Cardiac fibroblast (primary cell): ENCODE measurements around the gene DNAH1.

Source experiments
- DNase-seq, 2 donors: peaks; one replicate each; pipeline versions ENCODE4 v3.0.0 to v3.0.0-alpha.2; 2010; ENCODE audit warnings: low read depth in 2 of 2
- H3K4me3 ChIP-seq, 2 donors: replicated peaks in 1 of 2; 1 replicate in 1 of 2; 2 replicates in 1 of 2; pipeline ENCODE4 v1.5.1; 2011; ENCODE audit warnings: low read depth in 2 of 2, low read length in 2 of 2, mild to moderate bottlenecking in 2 of 2, moderate library complexity in 1 of 2
- CTCF ChIP-seq: IDR thresholded peaks from one replicate; pipeline ENCODE4 v1.5.1; 2011; ENCODE audit warnings: low read depth, mild to moderate bottlenecking, low read length, inconsistent platforms

Gene DNAH1

GRCh38 chr3:52291508-52292181 is 24.5 kb upstream of the DNAH1 start:
- no peak overlapping the region for H3K4me3 ChIP-seq
- peak in 1 of 2 donors; percentile 39 for DNase-seq
- TF ChIP-seq CTCF = peak; percentile 38

GRCh38 chr3:52292247-52293065 is 23.7 kb upstream of the DNAH1 start:
- DNase-seq = no peak
- H3K4me3 ChIP-seq = no peak overlapping the region
- no peak for TF ChIP-seq CTCF

- no peak for TF ChIP-seq CTCF
- DNase-seq = no peak
- no peak overlapping the region for H3K4me3 ChIP-seq
Observed at GRCh38 chr3:52293491-52294319, 22.4 kb upstream of the DNAH1 start.

- no peak for TF ChIP-seq CTCF
- no peak for DNase-seq
- no peak overlapping the region for H3K4me3 ChIP-seq
Observed at GRCh38 chr3:52294320-52295150, 21.6 kb upstream of the DNAH1 start.

GRCh38 chr3:52295671-52296208 is 20.4 kb upstream of the DNAH1 start:
- H3K4me3 ChIP-seq = no peak overlapping the region
- TF ChIP-seq CTCF = no peak
- no peak for DNase-seq
